GM23338 (cell line): Measurements from ENCODE around the gene UVSSA.

Experiments used
- CREB1 ChIP-seq: fragments of 250-450 bp; sonication (Bioruptor Pico); IDR thresholded peaks from 2 replicates; pipeline ENCODE4 v1.5.0; 2020; ENCODE audit warnings: low read depth, mild to moderate bottlenecking, moderate library complexity
- EZH2 ChIP-seq: fragments of 200-600 bp; sonication (generic); IDR thresholded peaks from one replicate; pipeline ENCODE4 v1.8.0; 2017; ENCODE audit warnings: antibody characterized with exemption, mild to moderate bottlenecking, low read depth; ENCODE audit not compliant: unreplicated experiment
- EZH2phosphoT487 ChIP-seq: fragments of 200-600 bp; sonication (generic); IDR thresholded peaks from one replicate; pipeline ENCODE4 v1.8.1; 2018; ENCODE audit warnings: antibody characterized with exemption; ENCODE audit not compliant: unreplicated experiment
- JUNB ChIP-seq: IDR thresholded peaks from one replicate; pipeline ENCODE4 v1.6.1; 2016; ENCODE audit warnings: antibody characterized with exemption; ENCODE audit not compliant: unreplicated experiment
- NANOG ChIP-seq: IDR thresholded peaks from 2 replicates; pipeline ENCODE4 v1.6.1; 2016; ENCODE audit warnings: antibody characterized with exemption, borderline replicate concordance
- POLR2AphosphoS5 ChIP-seq: IDR thresholded peaks from 2 replicates; pipeline ENCODE4 v1.6.1; 2016; ENCODE audit warnings: antibody characterized with exemption, low read depth
- REST ChIP-seq: IDR thresholded peaks from one replicate; pipeline ENCODE4 v1.6.1; 2018; ENCODE audit warnings: antibody characterized with exemption; ENCODE audit not compliant: unreplicated experiment
- STAT1 ChIP-seq: IDR thresholded peaks from one replicate; pipeline ENCODE4 v1.6.1; 2016; ENCODE audit warnings: antibody characterized with exemption; ENCODE audit not compliant: unreplicated experiment
- ZNF331 ChIP-seq: fragments of 250-450 bp; sonication (Bioruptor Pico); IDR thresholded peaks from 2 replicates; pipeline ENCODE4 v1.5.0; 2020; ENCODE audit warnings: low read depth, mild to moderate bottlenecking, moderate library complexity
- TF ChIP-seq, protein P1 (sequence below), 2 experiments: fragments of 200-600 bp in 1 of 2; sonication (generic) in 1 of 2; conservative IDR thresholded peaks; 2 replicates each; pipeline versions ENCODE4 v1.5.1 to v1.6.1; 2016 to 2017; ENCODE audit warnings: antibody characterized with exemption in 2 of 2, low read depth in 2 of 2, mild to moderate bottlenecking in 2 of 2, moderate library complexity in 1 of 2
- TF ChIP-seq, protein P2 (sequence below): IDR thresholded peaks from 2 replicates; pipeline ENCODE4 v1.6.1; 2016; ENCODE audit warnings: antibody characterized with exemption

DNA sequence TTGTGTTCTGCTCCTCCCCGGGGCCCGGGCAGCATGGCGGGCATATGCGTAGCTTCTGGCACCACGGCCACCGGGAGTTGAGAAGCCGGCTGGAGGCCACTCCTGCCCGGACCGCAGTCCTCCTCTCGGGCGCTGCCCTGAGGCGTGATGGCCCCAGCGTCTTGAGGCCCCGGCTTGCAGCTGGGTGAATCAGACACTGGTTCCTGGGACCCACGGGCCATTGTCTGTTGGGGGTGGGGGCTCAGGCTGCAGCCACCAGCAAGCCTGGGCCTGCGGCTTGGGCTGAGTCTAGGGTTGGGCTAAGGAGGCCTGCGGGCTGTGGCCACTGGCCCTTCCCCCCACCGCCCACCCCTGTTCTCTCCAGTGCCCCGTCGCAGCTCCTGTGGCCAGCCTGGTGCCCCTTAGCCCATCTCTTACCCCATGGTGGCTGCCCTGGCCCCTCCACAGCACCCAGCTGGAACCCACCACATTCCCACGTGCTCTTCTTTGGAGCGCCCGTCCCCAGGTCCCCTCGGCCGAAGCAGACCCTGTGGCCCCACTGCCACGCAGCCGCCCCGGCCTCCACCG is 6.7 kb upstream of the UVSSA start:
- TF ChIP-seq REST = no peak
- TF ChIP-seq, protein P1, sequence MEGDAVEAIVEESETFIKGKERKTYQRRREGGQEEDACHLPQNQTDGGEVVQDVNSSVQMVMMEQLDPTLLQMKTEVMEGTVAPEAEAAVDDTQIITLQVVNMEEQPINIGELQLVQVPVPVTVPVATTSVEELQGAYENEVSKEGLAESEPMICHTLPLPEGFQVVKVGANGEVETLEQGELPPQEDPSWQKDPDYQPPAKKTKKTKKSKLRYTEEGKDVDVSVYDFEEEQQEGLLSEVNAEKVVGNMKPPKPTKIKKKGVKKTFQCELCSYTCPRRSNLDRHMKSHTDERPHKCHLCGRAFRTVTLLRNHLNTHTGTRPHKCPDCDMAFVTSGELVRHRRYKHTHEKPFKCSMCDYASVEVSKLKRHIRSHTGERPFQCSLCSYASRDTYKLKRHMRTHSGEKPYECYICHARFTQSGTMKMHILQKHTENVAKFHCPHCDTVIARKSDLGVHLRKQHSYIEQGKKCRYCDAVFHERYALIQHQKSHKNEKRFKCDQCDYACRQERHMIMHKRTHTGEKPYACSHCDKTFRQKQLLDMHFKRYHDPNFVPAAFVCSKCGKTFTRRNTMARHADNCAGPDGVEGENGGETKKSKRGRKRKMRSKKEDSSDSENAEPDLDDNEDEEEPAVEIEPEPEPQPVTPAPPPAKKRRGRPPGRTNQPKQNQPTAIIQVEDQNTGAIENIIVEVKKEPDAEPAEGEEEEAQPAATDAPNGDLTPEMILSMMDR (conservative IDR thresholded peaks at IDR 0.05; ENCODE audit: low read depth in 2 of 2) = no peak
- TF ChIP-seq EZH2phosphoT487 = no peak
- TF ChIP-seq EZH2 = no peak
- no peak for TF ChIP-seq CREB1 (CRISPR knock-in tag)
- TF ChIP-seq STAT1 = no peak
- TF ChIP-seq POLR2AphosphoS5 = no peak
- no peak for TF ChIP-seq JUNB
- TF ChIP-seq NANOG = no peak
- no peak for TF ChIP-seq ZNF331 (CRISPR knock-in tag)
- TF ChIP-seq, protein P2, sequence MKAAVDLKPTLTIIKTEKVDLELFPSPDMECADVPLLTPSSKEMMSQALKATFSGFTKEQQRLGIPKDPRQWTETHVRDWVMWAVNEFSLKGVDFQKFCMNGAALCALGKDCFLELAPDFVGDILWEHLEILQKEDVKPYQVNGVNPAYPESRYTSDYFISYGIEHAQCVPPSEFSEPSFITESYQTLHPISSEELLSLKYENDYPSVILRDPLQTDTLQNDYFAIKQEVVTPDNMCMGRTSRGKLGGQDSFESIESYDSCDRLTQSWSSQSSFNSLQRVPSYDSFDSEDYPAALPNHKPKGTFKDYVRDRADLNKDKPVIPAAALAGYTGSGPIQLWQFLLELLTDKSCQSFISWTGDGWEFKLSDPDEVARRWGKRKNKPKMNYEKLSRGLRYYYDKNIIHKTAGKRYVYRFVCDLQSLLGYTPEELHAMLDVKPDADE = no peak
